Body of pancreas (tissue), 4 donors: ENCODE data around the gene ACSBG1.

Experiments used
- CTCF ChIP-seq, 7 experiments: fragments of 450-650 bp in 4 of 7; fragments of 200-600 bp in 3 of 7; sonication (generic) in 3 of 7; IDR thresholded peaks; one replicate each; pipeline ENCODE4 v1.5.1; 2016 to 2019; ENCODE audit warnings: antibody characterized with exemption in 7 of 7
- POLR2A ChIP-seq, 3 donors: fragments of 450-650 bp; IDR thresholded peaks; one replicate each; pipeline ENCODE4 v1.6.1; 2016; ENCODE audit warnings: antibody characterized with exemption in 3 of 3, mild to moderate bottlenecking in 2 of 3

GRCh38 chr15:78236491-78236890, 2.1 kb upstream of the ACSBG1 start:
- TF ChIP-seq POLR2A (IDR thresholded peaks at IDR 0.05) (no peak), CTCF (IDR thresholded peaks at IDR 0.05) (no peak)
